HUES64 (cell line): Measurements from ENCODE around the gene TRPC4AP.

Experiments used
- H3K27ac ChIP-seq: 2 replicates; pipeline ENCODE4 v1.7.0; 2013; ENCODE audit warnings: low read depth, low read length, inconsistent platforms
- H3K27me3 ChIP-seq: 2 replicates; pipeline ENCODE4 v1.6.1; 2013; ENCODE audit warnings: mild to moderate bottlenecking, low read length; ENCODE audit not compliant: insufficient read depth
- H3K36me3 ChIP-seq: 2 replicates; pipeline ENCODE4 v1.6.1; 2013; ENCODE audit warnings: mild to moderate bottlenecking, low read length; ENCODE audit not compliant: insufficient read depth
- H3K4me1 ChIP-seq: 2 replicates; pipeline ENCODE4 v1.6.1; 2013; ENCODE audit warnings: mild to moderate bottlenecking, low read length, moderate library complexity; ENCODE audit not compliant: insufficient read depth
- H3K4me3 ChIP-seq: 2 replicates; pipeline ENCODE4 v1.5.1; 2013; ENCODE audit warnings: mild to moderate bottlenecking, low read length, moderate library complexity
- H3K9ac ChIP-seq: 2 replicates; pipeline ENCODE4 v1.6.1; 2013; ENCODE audit warnings: mild to moderate bottlenecking, low read depth, low read length
- H3K9me3 ChIP-seq: 2 replicates; pipeline ENCODE4 v1.6.1; 2013; ENCODE audit warnings: low read depth, low read length; ENCODE audit not compliant: insufficient read depth
- WGBS: fragments of 150-250, 120-280 bp; methylation state at CpG from one replicate; pipeline ENCODE4 v1.1.7; 2013; ENCODE audit warnings: missing lambda C conversion rate; 5-methylcytosine and 5-hydroxymethylcytosine counted together

The TRPC4AP gene

DNA sequence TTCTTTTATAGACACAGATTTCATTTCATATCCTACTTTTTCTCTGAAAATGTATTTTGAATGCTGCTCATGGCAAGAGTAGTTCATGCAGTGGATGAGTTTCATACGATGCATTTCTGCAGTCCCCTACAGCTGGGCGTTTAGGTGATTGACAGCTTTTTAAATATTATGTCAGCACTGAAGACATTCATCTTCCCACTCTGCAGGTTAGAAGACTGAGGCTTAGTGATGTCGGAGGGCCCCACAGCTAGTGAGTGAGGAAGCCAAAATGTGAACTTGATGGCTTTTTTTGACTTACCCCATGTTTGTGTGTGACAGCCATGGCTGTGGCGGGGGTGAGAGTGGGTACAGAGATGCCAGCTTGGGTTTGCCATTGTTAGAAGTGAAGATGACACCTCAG lies 103.5 kb downstream of the TRPC4AP start:
- 93% methylated on average over 4 of the region's 4 CpGs for WGBS
- Histone ChIP-seq H3K4me1 (peaks cover 7% of the 10 kb centered on the region), H3K36me3 (0 out of 2 replicates have a peak, but pooled peaks cover 2% of the 10 kb centered on the region), H3K9ac (no peak overlapping the region), H3K27ac (no peak overlapping the region), H3K9me3 (no peaks in the 10 kb centered on the region), H3K4me3 (no peak overlapping the region), H3K27me3 (peaks cover 23% of the 10 kb centered on the region)

DNA sequence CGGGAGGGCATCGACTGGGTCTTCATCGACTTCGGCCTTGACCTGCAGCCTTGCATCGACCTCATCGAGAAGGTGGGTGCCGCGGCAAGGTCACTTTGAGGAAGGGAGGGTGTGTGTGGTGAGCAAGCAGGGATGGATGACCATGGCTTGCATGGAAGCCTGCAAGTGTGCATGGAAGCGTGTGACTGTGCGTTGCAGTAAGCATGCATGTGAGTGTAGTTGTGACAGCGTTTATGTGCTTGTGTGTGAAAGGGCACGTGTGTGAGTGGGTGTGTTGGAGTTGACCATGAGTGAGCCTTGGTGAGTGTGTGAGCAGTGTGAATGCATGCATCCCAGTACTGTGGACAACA lies 104.4 kb downstream of the TRPC4AP start:
- Histone ChIP-seq H3K27me3 (peaks cover 32% of the 10 kb centered on the region), H3K36me3 (no peaks in the 10 kb centered on the region), H3K27ac (no peak overlapping the region), H3K9me3 (no peaks in the 10 kb centered on the region), H3K4me1 (peaks cover 14% of the 10 kb centered on the region), H3K9ac (no peak overlapping the region), H3K4me3 (no peak overlapping the region)
- 95% methylated on average over 12 of the region's 12 CpGs for WGBS

DNA sequence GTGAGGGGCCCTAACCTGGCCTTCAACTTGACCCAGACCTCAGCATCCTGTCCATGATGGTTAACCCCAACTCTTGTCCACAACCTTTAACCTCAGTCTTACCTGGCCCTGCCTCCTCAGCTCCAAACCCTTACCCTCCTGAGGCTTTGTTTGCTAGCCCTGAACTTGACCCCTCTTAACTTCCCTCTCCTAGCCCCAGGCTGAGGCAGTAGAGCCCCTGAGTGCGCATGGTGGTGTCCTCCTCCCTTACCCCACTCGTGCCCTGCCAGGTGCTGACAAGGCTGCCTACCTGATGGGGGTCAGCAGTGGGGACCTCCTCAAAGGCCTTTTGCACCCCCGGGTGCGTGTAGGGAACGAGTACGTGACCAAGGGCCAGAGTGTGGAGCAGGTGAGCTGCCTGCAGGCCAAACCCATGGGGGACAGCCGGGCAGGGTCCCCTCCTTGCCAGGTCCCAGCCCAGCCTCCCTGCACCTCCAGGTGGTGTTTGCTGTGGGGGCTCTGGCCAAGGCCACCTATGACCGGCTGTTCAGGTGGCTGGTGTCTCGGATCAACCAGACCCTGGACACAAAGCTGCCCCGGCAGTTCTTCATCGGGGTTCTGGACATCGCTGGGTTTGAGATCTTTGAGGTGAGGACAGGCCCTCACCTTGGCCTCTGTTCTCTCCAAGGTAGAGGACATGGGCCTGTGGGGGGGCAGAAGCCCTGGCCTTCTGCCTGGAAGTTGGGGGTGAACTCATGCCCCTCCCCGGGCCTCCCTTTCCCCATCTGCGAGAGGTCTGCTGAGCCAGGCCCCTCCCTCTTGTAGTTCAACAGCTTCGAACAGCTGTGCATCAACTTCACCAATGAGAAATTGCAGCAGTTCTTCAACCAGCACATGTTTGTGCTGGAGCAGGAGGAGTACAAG lies 105.1 kb downstream of the TRPC4AP start:
- H3K9me3 ChIP-seq, result no peaks in the 10 kb centered on the region
- H3K27me3 ChIP-seq, result peaks cover 39% of the 10 kb centered on the region
- H3K9ac ChIP-seq, result no peak overlapping the region
- no peak overlapping the region for H3K27ac ChIP-seq
- 86% methylated on average over 15 of the region's 15 CpGs for WGBS
- no peak overlapping the region for H3K4me3 ChIP-seq
- no peaks in the 10 kb centered on the region for H3K36me3 ChIP-seq
- H3K4me1 ChIP-seq, result peaks cover 18% of the 10 kb centered on the region

DNA sequence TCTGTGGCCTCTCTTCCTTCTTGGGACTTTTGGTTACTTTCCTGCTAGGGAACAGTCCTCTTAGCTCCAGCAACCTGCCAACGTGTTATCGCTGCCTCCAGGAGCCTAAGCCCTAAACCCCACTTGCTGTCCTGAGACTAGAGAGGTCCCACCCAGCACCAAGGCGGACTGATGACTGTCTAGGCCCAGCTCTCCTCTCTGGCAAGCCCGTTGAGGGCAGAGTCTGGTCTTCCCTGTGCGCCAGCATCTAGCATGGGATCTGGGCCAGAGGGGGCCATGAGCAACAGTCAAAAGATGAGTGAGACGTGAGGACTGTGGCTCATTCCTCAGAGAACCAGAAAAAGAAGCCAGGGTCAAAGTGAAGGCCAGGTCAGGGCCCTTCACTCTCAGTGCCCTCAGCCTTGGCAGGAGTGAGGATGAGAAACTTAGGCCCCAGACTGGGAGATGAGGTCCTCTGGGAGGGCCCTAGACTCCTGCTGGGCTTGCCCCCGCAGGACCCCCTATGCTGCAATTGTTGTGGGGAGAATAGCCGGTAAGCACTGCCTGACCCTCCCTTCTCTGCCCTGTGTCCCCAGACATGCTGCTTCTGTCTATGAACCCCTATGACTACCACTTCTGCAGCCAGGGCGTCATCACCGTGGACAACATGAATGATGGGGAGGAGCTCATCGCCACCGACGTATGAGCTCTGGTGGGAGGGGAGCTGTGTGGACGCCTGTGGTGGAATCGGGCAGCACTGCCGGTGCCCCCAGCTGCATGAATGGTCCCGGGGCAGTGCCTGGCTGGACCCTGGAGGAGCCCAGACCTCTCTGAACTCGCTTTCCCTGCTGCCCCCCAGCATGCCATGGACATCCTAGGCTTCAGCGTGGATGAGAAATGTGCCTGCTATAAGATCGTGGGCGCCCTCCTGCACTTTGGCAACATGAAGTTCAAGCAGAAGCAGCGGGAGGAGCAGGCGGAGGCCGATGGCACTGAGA lies 106.0 kb downstream of the TRPC4AP start:
- H3K9me3 ChIP-seq, result no peaks in the 10 kb centered on the region
- H3K9ac ChIP-seq, result no peak overlapping the region
- H3K4me3 ChIP-seq, result no peak overlapping the region
- 91% methylated on average over 24 of the region's 24 CpGs for WGBS
- H3K27me3 ChIP-seq, result peaks cover 46% of the 10 kb centered on the region
- H3K4me1 ChIP-seq, result peaks cover 18% of the 10 kb centered on the region
- H3K36me3 ChIP-seq, result no peaks in the 10 kb centered on the region
- no peak overlapping the region for H3K27ac ChIP-seq

DNA sequence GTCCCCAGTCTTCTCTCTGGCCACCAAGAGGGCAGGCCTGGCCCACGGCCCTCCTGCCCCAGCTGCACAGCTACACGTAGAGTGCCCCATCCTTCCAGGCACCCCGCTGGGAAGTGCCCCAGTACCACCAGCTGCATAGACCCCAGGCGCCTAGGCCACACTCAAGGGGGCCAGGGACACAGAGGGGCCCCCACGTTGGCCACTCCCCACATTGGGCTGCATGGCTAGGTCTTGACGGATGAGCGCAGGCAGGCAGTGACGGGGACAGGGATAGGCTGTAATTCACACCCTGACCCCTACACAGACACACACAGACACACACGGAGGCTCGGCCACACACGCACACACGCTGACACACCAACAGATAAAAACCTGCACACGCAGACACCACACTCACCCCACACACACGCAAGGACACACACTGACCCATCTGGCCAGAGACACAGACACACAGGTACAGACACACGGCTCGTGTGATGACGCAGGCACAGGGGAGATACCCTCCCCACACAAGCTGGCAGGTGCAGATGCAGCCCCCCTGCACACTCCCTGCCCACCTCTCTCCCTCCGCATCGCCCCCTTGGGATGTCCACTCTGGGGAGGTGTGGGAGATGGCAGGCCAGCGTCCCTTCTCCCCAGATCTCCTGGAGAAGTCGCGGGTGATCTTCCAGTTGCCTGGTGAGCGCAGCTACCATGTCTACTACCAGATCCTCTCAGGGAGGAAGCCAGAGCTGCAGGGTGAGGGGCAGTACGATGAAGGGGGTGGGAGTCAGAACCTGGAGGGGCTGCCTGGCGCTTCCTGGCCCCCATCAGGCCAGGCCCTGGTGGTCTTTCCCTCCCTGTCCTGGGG lies 106.9 kb downstream of the TRPC4AP start:
- WGBS, result 86% methylated on average over 25 of the region's 25 CpGs
- Histone ChIP-seq H3K9ac (no peak overlapping the region), H3K4me3 (no peak overlapping the region), H3K36me3 (no peaks in the 10 kb centered on the region), H3K27ac (no peak overlapping the region), H3K27me3 (peaks cover 46% of the 10 kb centered on the region), H3K4me1 (peaks cover 25% of the 10 kb centered on the region), H3K9me3 (no peaks in the 10 kb centered on the region)

DNA sequence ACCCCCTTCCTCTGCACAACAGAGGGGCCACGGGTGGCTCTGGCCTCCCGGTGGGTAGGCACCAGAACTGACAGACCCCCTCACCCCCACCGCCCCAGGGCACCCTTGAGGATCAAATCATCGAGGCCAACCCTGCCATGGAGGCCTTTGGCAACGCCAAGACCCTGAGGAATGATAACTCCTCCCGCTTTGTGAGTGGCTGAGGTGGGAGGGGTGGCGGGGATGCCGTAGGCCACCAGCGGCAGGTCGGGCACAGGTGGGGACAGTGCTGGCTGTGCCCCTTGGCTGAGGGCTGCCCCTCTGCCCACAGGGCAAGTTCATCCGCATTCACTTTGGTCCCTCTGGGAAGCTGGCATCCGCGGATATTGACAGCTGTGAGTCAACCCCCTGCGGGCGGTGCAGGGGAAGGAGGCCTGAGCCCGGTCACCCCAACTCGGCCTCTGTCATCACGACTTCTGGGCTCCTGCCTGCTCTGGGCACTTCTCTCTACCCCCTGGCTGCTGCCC lies 107.8 kb downstream of the TRPC4AP start:
- no peak overlapping the region for H3K27ac ChIP-seq
- WGBS, result 60% methylated on average over 18 of the region's 18 CpGs
- H3K9me3 ChIP-seq, result no peaks in the 10 kb centered on the region

DNA sequence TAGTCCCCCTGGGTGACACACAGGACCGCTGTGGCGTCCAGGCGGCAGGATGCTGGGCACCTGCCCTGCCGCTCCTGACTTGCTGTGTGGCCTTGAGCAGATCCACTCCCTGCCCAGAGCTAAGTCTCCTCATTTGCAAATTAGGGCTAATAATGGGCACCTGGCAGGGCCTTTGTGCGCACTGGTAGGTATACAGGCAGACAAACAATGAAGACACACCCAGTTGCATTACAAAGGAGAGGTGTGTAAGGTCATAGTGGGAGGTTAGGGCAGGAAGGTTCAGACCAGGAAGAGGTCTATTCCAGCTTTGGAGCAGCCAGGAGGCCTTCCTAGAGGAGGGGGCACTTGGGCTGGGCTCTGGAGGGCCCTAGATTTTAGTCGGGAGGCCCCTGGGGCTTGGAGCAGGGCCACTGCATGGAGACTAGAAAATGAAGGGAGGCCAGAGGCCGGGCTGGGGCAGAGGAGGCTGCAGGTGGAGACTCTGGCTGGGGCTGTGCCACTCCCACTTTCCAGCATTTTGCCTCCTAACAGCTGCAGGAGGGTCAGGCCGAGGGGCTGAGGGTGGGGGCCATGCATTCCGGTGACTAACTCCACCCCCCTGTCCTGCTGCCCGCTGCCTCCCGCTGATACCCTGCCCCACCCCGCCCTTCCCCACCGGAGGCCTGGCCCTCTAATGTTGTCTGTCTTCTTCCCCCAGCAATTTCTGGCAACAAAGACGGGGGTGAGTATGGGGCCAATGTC lies 108.4 kb downstream of the TRPC4AP start:
- WGBS, result 17% methylated on average over 14 of the region's 14 CpGs
- peak overlapping the region; percentile 2; the same call in 1 of the 2 replicates for H3K4me3 ChIP-seq
- no peaks in the 10 kb centered on the region for H3K9me3 ChIP-seq
- H3K9ac ChIP-seq, result no peak overlapping the region; the same call in 1 of the 2 replicates
- H3K27ac ChIP-seq, result no peak overlapping the region
- H3K4me1 ChIP-seq, result peaks cover 26% of the 10 kb centered on the region
- H3K27me3 ChIP-seq, result peaks cover 46% of the 10 kb centered on the region
- H3K36me3 ChIP-seq, result no peaks in the 10 kb centered on the region

More for the DNA sequence above, 107.8 kb downstream of the TRPC4AP start:
- Histone ChIP-seq H3K4me1 (peaks cover 26% of the 10 kb centered on the region), H3K36me3 (no peaks in the 10 kb centered on the region), H3K4me3 (no peak overlapping the region), H3K9ac (no peak overlapping the region), H3K27me3 (peaks cover 46% of the 10 kb centered on the region)

DNA sequence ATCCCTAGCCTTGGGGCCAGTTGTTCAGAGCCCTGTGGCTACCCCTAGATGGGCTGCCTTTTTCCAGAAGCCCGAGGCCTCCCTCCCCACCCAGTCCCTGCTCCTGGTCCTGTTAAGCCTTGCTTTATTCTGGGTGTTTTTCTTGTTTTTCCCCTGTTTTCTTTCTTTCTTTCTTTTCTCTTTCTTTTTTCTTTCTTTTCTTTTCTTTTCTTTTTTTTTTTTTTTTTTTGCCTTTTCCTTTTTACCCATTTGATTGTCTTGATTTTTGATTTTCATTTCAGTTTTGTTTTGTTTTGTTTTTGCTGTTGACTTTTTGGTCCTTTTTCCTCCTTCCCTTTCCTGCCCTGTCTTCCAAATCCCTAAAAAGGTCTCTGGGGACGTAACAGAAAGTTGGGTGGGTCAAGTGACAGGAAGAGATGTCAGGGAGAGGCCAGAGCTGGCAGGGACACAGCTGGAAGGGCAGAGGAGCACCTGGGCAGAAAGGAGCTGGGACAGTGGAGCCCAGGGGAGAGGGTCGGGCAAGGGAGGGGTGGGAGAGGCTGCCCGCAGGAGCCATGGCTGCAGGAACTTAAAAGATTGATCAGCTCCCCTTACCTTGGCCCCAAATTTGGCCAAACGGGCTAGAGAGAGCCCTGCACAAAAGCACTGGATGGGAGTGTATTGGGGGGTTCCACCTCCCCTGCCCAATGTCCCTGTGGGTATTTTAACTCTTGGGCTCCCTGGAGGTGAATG lies 109.4 kb downstream of the TRPC4AP start:
- H3K9me3 ChIP-seq, result no peaks in the 10 kb centered on the region
- H3K4me1 ChIP-seq, result peaks cover 26% of the 10 kb centered on the region
- peak overlapping the region; percentile 2; the same call in 1 of the 2 replicates for H3K4me3 ChIP-seq
- H3K27me3 ChIP-seq, result peaks cover 46% of the 10 kb centered on the region
- H3K36me3 ChIP-seq, result no peaks in the 10 kb centered on the region
- H3K9ac ChIP-seq, result no peak overlapping the region; the same call in 1 of the 2 replicates
- no peak overlapping the region for H3K27ac ChIP-seq
- WGBS, result 51% methylated on average over 5 of the region's 5 CpGs

DNA sequence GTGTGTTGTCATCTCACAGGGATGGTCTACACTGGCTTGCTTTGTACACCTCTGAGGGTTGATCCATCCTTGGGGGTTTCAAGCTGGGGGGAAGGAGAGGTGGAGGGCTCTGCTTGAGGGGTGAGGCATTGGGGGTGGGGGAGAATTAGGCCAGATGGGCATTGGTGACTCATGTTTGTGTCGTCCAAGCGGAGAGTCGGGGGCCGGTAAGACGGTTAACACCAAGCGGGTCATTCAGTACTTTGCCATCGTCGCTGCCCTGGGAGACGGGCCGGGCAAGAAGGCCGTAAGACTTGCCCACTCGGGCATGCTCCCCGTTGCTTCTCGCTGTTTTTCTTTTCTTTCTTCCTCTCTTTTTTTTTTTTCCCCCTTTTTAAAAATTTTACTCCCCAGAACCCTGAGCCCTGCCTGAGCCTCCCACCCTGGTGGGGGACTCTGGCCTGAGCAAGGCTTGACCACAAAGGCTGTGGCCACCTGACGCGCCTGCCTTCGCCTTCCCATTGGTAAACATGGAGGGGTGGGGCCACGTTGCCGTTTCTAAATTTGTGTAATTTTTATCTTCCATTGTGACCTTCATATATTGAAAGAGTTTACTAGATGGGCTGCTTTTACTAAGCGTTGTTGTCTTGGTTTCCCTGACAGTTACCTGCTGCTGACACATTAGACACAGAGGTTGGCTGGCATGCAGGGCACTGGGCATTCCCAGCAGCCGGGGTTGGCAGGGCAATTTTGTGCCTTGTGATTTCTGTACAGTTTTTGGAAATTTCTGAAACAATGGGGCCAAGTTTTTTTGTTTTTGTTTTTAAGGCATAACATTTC lies 110.1 kb downstream of the TRPC4AP start:
- Histone ChIP-seq H3K9me3 (no peaks in the 10 kb centered on the region), H3K4me1 (peaks cover 26% of the 10 kb centered on the region), H3K4me3 (no peak overlapping the region), H3K9ac (no peak overlapping the region), H3K27me3 (peaks cover 46% of the 10 kb centered on the region), H3K36me3 (no peaks in the 10 kb centered on the region), H3K27ac (no peak overlapping the region)
- 91% methylated on average over 21 of the region's 21 CpGs for WGBS
